Measurements from ENCODE around the gene SERPINB7. TPM values are rescaled to one million over a fixed set of nuclear protein-coding genes. Genes with fewer than 3 reads are reported as not detected.

Gene SERPINB7
- total and polyA plus RNA-seq, 10 of the 15 experiments (the other 5 are each of a cell fraction or from before 2014, with no cell fraction given), result not detected

DNA sequence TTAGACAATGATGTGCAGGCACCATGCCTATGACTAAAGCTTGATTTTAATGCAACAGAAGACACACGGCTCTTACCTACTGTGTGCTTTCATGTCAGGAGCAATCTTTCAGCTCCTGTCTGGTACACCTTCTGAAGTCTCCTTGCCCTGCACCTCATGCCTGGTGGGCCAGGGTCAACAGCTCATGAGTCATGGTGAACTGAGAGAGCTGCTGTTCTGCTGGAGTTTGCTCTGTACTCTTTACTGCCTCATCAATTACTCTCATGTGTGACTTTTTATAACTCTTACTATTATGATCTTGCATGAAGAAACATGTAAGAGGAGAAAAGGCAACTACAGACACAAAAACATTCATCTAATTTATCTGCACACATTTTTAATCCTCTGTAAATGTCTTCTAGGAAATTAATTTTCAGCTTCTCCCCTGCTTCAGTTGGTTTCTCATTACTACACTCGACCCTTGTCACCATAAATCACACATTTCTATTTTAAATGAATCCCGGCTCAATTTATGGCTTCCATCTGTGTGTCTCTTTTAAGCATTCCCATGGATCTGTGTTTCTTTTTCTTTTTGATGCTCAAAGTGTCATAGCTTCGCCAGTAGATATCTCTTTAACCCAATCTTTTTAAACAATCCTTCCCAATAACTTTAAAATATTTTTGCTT lies 9.7 kb downstream of the SERPINB7 start (continued):
- TF ChIP-seq ZBTB40 (IDR thresholded peaks at IDR 0.05; ENCODE audit: borderline replicate concordance), result no peak
- TF ChIP-seq, protein P1, sequence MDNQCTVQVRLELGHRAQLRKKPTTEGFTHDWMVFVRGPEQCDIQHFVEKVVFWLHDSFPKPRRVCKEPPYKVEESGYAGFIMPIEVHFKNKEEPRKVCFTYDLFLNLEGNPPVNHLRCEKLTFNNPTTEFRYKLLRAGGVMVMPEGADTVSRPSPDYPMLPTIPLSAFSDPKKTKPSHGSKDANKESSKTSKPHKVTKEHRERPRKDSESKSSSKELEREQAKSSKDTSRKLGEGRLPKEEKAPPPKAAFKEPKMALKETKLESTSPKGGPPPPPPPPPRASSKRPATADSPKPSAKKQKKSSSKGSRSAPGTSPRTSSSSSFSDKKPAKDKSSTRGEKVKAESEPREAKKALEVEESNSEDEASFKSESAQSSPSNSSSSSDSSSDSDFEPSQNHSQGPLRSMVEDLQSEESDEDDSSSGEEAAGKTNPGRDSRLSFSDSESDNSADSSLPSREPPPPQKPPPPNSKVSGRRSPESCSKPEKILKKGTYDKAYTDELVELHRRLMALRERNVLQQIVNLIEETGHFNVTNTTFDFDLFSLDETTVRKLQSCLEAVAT (IDR thresholded peaks at IDR 0.05), result no peak
- TF ChIP-seq MTA3 (IDR thresholded peaks at IDR 0.05; ENCODE audit: borderline replicate concordance, low read length), result no peak
- no peak for TF ChIP-seq KDM1A (IDR thresholded peaks at IDR 0.05; ENCODE audit: borderline replicate concordance)
- no peak for TF ChIP-seq TARDBP (IDR thresholded peaks at IDR 0.05; ENCODE audit: borderline replicate concordance)
- TF ChIP-seq, protein P2, sequence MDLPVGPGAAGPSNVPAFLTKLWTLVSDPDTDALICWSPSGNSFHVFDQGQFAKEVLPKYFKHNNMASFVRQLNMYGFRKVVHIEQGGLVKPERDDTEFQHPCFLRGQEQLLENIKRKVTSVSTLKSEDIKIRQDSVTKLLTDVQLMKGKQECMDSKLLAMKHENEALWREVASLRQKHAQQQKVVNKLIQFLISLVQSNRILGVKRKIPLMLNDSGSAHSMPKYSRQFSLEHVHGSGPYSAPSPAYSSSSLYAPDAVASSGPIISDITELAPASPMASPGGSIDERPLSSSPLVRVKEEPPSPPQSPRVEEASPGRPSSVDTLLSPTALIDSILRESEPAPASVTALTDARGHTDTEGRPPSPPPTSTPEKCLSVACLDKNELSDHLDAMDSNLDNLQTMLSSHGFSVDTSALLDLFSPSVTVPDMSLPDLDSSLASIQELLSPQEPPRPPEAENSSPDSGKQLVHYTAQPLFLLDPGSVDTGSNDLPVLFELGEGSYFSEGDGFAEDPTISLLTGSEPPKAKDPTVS (IDR thresholded peaks at IDR 0.05; ENCODE audit: low read depth, low read length), result no peak
- TF ChIP-seq SP1 (IDR thresholded peaks at IDR 0.05; ENCODE audit: low read depth, low read length), result no peak
